A673 (cell line): Measurements from ENCODE around the gene MICALL2. TPM values are rescaled to one million over a fixed set of nuclear protein-coding genes. Genes with fewer than 3 reads are reported as not detected.
A peak's percentile ranks its signal among the peaks of the same experiment; 100 is the strongest.

Source experiments
- BruUV-seq: library from RNA; stranded (reverse); fragments of 400-500 nt; replicated peaks from 2 replicates; lab custom pipeline; 2021; lab: Mats Ljungman, UMichigan
- CTCF ChIA-PET: fragments of 300-600 bp; sonication (Branson Sonifier 250); formaldehyde crosslinking; loops from one replicate; lab custom pipeline; 2022; ENCODE audit warnings: antibody characterized with exemption; lab: Charles Lee
- POLR2A ChIA-PET: fragments of 300-600 bp; sonication (Branson Sonifier 250); formaldehyde crosslinking; loops from one replicate; lab custom pipeline; 2022; ENCODE audit warnings: antibody characterized with exemption; ENCODE audit not compliant: low non-redundant PET; lab: Charles Lee
- DNase-seq: peaks from one replicate; pipeline ENCODE4 v3.0.0-alpha.2; 2015; ENCODE audit warnings: low spot score
- H3K27ac ChIP-seq: fragments of 200-600 bp; sonication (generic); 2 replicates; pipeline ENCODE4 v1.5.1; 2016; ENCODE audit warnings: mixed run types, low read depth, mild to moderate bottlenecking, mixed read lengths, antibody characterized with exemption, low read length; ENCODE audit not compliant: poor library complexity, severe bottlenecking
- H3K27me3 ChIP-seq: fragments of 200-600 bp; sonication (generic); replicated peaks from 2 replicates; pipeline ENCODE4 v1.6.1; 2017; ENCODE audit warnings: mixed run types, low read depth, mild to moderate bottlenecking, mixed read lengths, antibody characterized with exemption, low read length; ENCODE audit not compliant: insufficient read depth, poor library complexity
- H3K36me3 ChIP-seq: fragments of 200-600 bp; sonication (generic); 2 replicates; pipeline ENCODE4 v1.6.1; 2016; ENCODE audit warnings: mixed run types, mild to moderate bottlenecking, mixed read lengths, antibody characterized with exemption, low read length; ENCODE audit not compliant: insufficient read depth, poor library complexity, severe bottlenecking
- H3K4me1 ChIP-seq: fragments of 200-600 bp; sonication (generic); 2 replicates; pipeline ENCODE4 v1.6.1; 2017; ENCODE audit warnings: mixed run types, mild to moderate bottlenecking, mixed read lengths, antibody characterized with exemption, low read length; ENCODE audit not compliant: insufficient read depth, poor library complexity, severe bottlenecking
- H3K4me3 ChIP-seq: fragments of 200-600 bp; sonication (generic); 2 replicates; pipeline ENCODE4 v1.5.1; 2016; ENCODE audit warnings: low read depth, mixed run types, mild to moderate bottlenecking, mixed read lengths, low read length; ENCODE audit not compliant: poor library complexity, severe bottlenecking
- H3K9me3 ChIP-seq: fragments of 200-600 bp; sonication (generic); 2 replicates; pipeline ENCODE4 v1.6.1; 2016; ENCODE audit warnings: mixed run types, low read depth, mild to moderate bottlenecking, mixed read lengths, antibody characterized with exemption, low read length; ENCODE audit not compliant: poor library complexity, severe bottlenecking
- EZH2 ChIP-seq: fragments of 200-600 bp; sonication (generic); IDR thresholded peaks from 2 replicates; pipeline ENCODE4 v1.6.1; 2017; ENCODE audit warnings: borderline replicate concordance, low read depth, mild to moderate bottlenecking, mixed read lengths, antibody characterized with exemption, low read length; ENCODE audit not compliant: poor library complexity, severe bottlenecking
- intact Hi-C: fragments of 100-400 bp; cut with micrococcal nuclease; formaldehyde crosslinking; loops from one replicate; pipeline ENCODE4 v1.10.0; 2022; ENCODE audit not compliant: unreplicated experiment
- total RNA-seq: library from RNA; stranded (reverse); gene quantifications from 2 replicates; pipeline ENCODE4 v1.2.3, GENCODE V29; 2021
- TF ChIP-seq, protein P1 (sequence below): fragments of 300-800, 200-600 bp; sonication (generic); conservative IDR thresholded peaks from 2 replicates; pipeline ENCODE4 v1.5.1; 2017; ENCODE audit warnings: low read depth, mild to moderate bottlenecking, antibody characterized with exemption, low read length, moderate library complexity, mixed read lengths

Gene MICALL2
- total RNA-seq, 1 experiment from 2014 or later: 10.1 TPM

DNA sequence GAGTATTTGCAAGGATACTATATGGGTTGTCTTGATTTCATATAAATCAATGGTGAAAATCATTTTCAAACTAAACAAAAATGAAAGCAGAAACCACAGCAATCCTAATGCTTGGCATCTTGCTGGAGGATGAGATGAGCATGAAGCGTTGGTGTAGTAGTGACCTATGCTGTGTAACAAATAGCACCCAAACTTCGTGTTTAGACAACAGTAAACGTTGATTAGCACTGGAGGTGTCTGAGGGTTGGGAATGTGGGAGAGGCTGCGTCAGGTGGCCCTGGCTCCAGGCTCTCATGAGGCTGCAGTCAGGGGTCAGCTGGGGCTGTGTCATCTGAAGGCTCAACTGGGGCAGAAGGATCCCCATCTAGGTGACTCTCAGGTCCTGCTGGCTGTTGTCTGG is 67.8 kb downstream of the MICALL2 start:
- no peak for TF ChIP-seq EZH2
- Histone ChIP-seq H3K4me1 (peaks cover 26% of the 10 kb centered on the region), H3K27ac (no peak overlapping the region), H3K4me3 (no peak overlapping the region), H3K27me3 (no peaks in the 10 kb centered on the region), H3K9me3 (peaks cover 10% of the 10 kb centered on the region), H3K36me3 (no peaks in the 10 kb centered on the region)
- CTCF ChIA-PET: no interaction called here
- no peak for DNase-seq
- BruUV-seq: no TSS peak
- intact Hi-C loops: no loop called here
- POLR2A ChIA-PET: no interaction called here

DNA sequence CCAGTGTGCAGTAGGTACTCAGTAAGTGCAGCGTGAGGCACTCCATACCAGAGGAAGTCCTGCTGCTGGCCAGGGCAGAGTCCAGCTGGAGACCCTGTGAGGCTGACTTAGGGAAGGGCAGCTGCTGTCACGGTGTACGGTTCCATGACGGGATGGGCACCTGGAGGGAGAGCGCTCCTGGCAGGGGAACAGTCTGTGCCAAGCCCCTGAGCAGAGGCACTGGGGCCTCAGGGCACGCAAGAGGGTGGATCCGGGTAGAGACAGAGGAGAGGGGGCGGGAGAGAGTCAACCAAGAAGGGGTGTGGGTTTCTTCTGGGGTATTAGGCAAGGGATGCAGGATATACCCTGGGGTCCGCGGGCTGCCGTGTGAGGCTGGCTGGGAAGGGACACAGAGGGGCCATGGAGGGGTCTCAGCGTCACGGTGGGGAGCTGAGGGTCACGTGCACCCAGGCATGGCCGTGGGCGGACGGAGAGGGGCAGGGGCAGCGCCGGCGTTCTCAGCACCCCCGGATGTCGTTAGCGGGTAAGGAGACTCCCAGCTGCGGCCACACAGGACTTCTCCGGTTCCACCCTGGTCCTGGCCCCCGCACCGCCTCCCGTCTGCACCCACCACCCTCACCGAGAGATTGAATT is 70.5 kb downstream of the MICALL2 start:
- Histone ChIP-seq H3K9me3 (peaks cover 7% of the 10 kb centered on the region), H3K4me1 (peaks cover 14% of the 10 kb centered on the region), H3K27ac (no peak overlapping the region), H3K36me3 (no peaks in the 10 kb centered on the region), H3K4me3 (peak overlapping the region; percentile 5), H3K27me3 (no peaks in the 10 kb centered on the region)
- ChIA-PET CTCF (interaction anchor here (0.9 kb wide), 1 partner anchor 43 kb away, joined by 4 read pairs; no protein-coding TSS in a partner anchor), POLR2A (no interaction called here)
- TF ChIP-seq EZH2: no peak
- TF ChIP-seq, protein P1, sequence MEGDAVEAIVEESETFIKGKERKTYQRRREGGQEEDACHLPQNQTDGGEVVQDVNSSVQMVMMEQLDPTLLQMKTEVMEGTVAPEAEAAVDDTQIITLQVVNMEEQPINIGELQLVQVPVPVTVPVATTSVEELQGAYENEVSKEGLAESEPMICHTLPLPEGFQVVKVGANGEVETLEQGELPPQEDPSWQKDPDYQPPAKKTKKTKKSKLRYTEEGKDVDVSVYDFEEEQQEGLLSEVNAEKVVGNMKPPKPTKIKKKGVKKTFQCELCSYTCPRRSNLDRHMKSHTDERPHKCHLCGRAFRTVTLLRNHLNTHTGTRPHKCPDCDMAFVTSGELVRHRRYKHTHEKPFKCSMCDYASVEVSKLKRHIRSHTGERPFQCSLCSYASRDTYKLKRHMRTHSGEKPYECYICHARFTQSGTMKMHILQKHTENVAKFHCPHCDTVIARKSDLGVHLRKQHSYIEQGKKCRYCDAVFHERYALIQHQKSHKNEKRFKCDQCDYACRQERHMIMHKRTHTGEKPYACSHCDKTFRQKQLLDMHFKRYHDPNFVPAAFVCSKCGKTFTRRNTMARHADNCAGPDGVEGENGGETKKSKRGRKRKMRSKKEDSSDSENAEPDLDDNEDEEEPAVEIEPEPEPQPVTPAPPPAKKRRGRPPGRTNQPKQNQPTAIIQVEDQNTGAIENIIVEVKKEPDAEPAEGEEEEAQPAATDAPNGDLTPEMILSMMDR: no peak
- no TSS peak for BruUV-seq
- intact Hi-C loops: no loop called here
- peak; percentile 35 for DNase-seq

DNA sequence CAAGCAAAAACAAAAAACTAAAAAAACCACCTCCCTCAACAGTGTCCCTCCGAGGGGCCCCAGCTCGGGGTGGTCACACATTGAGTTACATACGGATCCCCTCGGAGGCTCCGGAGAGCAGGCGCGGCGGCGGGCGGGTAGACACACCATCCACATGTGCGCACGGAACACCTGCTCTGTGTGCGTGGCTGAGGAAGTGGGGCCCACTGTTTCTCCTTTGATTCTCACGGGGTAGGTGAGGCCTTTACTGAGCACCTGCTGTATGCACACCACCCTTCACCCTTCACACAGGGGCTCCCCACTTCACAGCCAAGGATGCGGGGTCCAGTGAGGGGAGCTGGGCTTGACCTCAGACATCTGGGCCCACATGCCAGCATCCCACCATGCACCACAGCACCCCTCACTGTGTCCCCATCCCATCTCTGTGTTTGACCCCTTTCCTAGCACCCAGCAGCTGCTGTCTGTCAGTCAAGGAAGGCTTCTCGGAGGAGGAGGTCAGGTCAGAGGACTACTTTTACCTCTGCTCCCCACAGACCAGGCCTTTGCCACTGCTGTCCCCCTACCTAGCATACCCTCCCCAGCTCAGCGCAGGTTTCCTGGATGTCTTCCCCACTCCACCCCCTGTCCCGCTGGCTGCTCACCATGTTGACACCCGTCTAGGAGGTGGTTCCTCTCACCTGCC is 71.1 kb downstream of the MICALL2 start:
- no peaks in the 10 kb centered on the region for H3K36me3 ChIP-seq
- TF ChIP-seq EZH2: no peak
- TF ChIP-seq, protein P1: no peak
- intact Hi-C loops: no loop called here
- peaks cover 7% of the 10 kb centered on the region for H3K9me3 ChIP-seq
- no peak overlapping the region for H3K27ac ChIP-seq
- H3K4me1 ChIP-seq: peaks cover 14% of the 10 kb centered on the region
- H3K27me3 ChIP-seq: no peaks in the 10 kb centered on the region
- H3K4me3 ChIP-seq: no peak overlapping the region
- DNase-seq: no peak
- CTCF ChIA-PET: no interaction called here
- POLR2A ChIA-PET: no interaction called here
- BruUV-seq: no TSS peak
